Mesodermal cell (in vitro differentiated cells): ENCODE measurements around the gene BUB3.

Experiments used
- H3K27ac ChIP-seq: 2 replicates; pipeline ENCODE4 v1.7.0; 2013; ENCODE audit warnings: mild to moderate bottlenecking, low read depth, low read length, moderate library complexity; ENCODE audit not compliant: severe bottlenecking
- H3K36me3 ChIP-seq: 2 replicates; pipeline ENCODE4 v1.7.1; 2013; ENCODE audit warnings: mild to moderate bottlenecking, low read length, moderate library complexity; ENCODE audit not compliant: control insufficient read depth, insufficient read depth
- H3K4me1 ChIP-seq: one replicate; pipeline ENCODE4 v1.7.1; 2013; ENCODE audit warnings: mild to moderate bottlenecking, low read length; ENCODE audit not compliant: insufficient read depth, control insufficient read depth, poor library complexity, severe bottlenecking
- H3K4me3 ChIP-seq: 2 replicates; pipeline ENCODE4 v1.7.0; 2013; ENCODE audit warnings: low read length, control low read depth, mild to moderate bottlenecking; ENCODE audit not compliant: insufficient read depth, poor library complexity, severe bottlenecking; ENCODE audit errors: extremely low read depth
- H3K9me3 ChIP-seq: 2 replicates; pipeline ENCODE4 v1.7.1; 2013; ENCODE audit warnings: mild to moderate bottlenecking, low read length, moderate library complexity; ENCODE audit not compliant: control insufficient read depth
- WGBS, 2 experiments: methylation state at CpG; one replicate each; pipeline ENCODE4 v1.1.5; 2013; ENCODE audit warnings: missing lambda C conversion rate in 2 of 2; ENCODE audit not compliant: insufficient coverage in 2 of 2; 5-methylcytosine and 5-hydroxymethylcytosine counted together

The BUB3 gene

DNA sequence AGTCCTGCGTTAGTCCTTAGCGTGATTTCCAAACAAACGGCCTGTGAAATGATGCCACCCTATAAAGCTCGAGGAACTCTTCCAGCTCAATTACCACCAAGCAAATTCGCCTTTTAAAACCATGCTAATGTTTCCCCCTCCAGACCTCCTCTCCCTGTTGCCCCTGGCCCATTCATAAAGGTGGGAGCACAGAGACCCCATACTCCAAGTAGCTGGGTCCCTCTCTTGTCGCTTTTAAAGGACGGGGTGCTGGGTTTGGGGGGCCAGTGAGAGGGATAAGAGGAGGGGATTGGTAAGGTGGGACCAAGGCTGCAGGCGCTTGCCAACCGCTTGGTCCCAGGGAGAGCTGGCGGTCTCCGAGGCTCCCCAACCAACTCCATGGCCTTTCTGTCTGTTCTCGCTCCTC is 5.0 kb upstream of the BUB3 start:
- Histone ChIP-seq H3K4me3 (peak overlapping the region; percentile 32), H3K36me3 (no peaks in the 10 kb centered on the region), H3K27ac (no peak overlapping the region), H3K4me1 (peaks cover 22% of the 10 kb centered on the region), H3K9me3 (no peaks in the 10 kb centered on the region)
- WGBS, 2 experiments = 1 to 3% methylated on average over 8 to 10 of the region's 12 CpGs

DNA sequence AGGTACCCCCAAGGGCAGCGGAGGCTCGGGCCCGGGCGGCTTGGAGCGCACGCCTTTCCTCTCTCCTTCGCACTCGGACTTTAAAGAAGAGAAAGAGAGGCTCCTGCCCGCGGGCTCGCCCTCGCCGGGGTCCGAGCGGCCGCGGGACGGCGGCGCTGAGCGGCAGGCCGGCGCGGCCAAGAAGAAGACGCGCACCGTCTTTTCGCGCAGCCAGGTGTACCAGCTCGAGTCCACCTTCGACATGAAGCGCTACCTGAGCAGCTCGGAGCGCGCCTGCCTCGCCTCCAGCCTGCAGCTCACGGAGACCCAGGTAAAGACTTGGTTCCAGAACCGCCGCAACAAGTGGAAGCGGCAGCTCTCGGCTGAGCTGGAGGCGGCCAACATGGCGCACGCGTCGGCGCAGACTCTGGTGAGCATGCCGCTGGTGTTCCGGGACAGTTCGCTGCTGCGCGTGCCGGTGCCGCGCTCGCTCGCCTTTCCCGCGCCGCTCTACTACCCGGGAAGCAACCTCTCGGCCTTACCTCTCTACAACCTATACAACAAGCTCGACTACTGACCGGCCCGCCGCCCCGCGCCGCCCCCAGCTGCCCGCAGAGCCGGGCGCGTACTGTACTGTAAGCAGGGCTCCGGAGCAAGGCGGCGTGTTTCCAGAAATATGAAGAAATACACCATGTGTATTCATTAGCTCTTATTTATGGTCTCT is 4.5 kb upstream of the BUB3 start:
- H3K27ac ChIP-seq = no peak overlapping the region
- H3K9me3 ChIP-seq = no peaks in the 10 kb centered on the region
- no peaks in the 10 kb centered on the region for H3K36me3 ChIP-seq
- H3K4me1 ChIP-seq = peaks cover 22% of the 10 kb centered on the region
- peak overlapping the region; percentile 32 for H3K4me3 ChIP-seq
- WGBS, 2 experiments = 0 to 1% methylated on average over 50 to 64 of the region's 76 CpGs

DNA sequence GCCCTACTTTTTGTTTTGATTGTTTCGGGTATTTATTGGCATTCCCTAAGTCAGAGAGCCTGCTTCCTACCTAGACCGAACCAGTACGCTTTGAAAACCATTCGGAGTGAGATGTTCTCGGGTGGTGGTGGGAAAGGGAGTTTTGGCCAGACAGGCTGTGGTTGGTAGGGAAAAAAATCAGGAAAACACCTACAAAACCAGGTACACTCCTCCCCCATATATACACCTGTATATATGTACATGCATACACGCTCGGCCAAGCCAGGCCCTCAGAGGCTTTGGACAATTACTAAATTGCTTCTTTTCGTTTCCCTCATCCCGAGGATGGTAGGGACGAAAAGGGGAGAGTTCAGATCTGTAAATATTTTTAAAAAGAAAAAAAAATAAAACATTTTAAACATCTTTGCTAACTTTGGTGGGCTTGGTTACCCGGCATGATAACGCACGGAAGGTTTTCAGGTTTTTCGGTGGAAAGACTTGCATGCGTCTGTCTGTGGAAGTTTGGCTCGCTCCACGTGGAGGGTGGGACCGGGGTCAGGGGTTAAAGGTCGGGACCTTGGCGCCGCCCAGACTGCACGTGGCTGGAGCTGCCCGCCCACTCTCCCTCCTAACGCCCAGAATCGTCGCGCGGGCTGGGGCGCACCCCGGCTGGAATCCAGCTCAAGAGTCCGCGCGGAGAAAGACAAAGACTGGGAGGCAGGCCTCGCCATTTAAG is 3.8 kb upstream of the BUB3 start:
- H3K4me3 ChIP-seq = peak overlapping the region; percentile 32
- H3K27ac ChIP-seq = no peak overlapping the region
- no peaks in the 10 kb centered on the region for H3K9me3 ChIP-seq
- peaks cover 5% of the 10 kb centered on the region for H3K36me3 ChIP-seq
- 0 to 5% methylated on average over 19 to 24 of the region's 34 CpGs for WGBS, 2 experiments
- H3K4me1 ChIP-seq = peaks cover 23% of the 10 kb centered on the region

DNA sequence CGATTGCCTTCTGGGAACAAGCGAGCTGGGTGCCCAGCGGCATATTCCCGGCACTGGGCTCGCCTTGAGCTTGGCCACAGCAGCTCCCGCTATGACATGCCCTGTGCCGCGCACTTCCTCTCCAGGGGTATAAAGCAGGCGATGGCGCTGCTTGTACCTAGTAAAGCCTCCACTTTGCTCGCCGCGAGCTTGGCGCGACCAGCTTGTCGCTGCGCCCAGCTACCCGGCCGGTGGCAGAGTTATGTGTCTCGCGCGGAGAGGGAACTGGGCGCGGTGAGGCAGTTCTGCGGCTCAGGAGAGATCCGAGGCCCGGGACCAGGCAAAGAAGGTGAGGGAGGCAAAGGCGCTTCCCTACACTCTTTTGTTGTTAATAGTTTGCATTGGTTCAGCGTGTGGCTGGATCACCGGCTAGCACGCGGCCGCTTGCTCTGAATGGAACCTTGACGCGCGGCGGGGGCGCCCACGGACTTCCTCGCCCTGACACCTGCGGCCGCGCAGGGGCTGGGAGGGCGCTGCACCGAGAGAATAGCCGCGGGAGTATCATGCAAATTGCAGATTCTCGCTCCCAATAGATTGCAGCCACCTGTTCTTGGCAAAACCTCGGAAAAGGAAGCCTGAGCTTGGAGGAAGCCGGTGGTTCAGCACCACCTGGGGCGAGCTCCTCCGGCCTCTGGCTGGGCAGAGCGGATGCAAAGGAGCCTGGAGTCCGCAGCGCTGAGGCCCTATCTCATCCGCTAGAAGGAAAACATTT is 3.0 kb upstream of the BUB3 start:
- Histone ChIP-seq H3K4me1 (peaks cover 28% of the 10 kb centered on the region), H3K27ac (no peak overlapping the region), H3K4me3 (peak overlapping the region; percentile 25), H3K36me3 (peaks cover 12% of the 10 kb centered on the region), H3K9me3 (no peaks in the 10 kb centered on the region)
- WGBS, 2 experiments = 0 to 1% methylated on average over 45 to 52 of the region's 56 CpGs

DNA sequence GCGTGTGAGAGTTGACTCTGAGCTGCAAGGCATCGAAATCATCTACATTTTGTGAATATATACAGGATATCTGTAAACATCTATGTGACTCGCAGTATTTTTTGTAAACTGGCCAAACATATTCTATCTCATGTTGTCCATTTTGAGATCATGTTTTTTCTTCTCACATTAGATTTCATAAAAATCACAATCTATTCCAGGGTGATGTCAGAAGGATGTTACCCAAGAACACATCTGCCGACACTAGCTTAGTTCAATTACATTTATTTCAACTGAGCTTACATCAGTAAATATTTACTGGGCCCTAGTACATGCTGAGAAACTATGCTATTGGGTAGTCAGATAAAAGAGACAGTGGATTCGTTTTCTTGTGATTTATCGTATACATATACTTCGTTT is 2.5 kb upstream of the BUB3 start:
- peaks cover 18% of the 10 kb centered on the region for H3K36me3 ChIP-seq
- WGBS, 2 experiments = 49% methylated on average over 3 of the region's 7 CpGs; no CpG with 5 or more reads in 1 of the 2 experiments
- no peak overlapping the region for H3K4me3 ChIP-seq
- no peak overlapping the region for H3K27ac ChIP-seq
- peaks cover 28% of the 10 kb centered on the region for H3K4me1 ChIP-seq
- no peaks in the 10 kb centered on the region for H3K9me3 ChIP-seq

DNA sequence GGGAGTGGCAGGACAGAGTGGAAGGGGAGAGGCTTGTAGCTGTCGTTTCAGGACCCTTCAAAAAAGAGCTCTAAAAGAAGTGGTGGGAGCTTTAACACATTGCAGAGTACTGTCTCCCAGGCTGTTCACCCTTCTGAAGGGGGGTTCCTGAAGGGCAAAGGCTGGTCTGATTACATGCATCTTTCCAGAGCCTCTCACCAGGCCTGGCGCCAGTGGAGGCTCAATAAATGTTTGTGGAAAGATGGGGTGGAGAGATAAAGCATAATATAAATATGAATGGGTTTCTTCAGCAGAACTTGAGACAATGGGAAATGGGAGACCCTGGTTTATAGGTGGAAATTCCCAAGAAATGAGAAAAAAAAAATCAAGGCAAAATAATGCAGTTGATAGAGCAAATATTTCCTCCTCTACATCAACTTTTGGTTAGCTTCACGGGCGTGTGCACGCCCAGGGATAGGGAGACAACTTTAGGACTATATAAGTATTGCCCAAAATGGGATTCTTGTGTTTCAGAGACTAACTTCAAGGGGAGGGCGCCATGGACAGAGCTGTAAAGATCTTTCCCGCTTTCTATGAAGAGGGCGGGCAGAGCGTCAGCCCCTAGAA is 613 bp upstream of the BUB3 start:
- Histone ChIP-seq H3K27ac (no peak overlapping the region), H3K9me3 (no peaks in the 10 kb centered on the region), H3K4me3 (no peak overlapping the region), H3K4me1 (peaks cover 26% of the 10 kb centered on the region), H3K36me3 (peaks cover 32% of the 10 kb centered on the region)
- WGBS, 2 experiments = 32 to 44% methylated on average over 4 to 6 of the region's 9 CpGs

DNA sequence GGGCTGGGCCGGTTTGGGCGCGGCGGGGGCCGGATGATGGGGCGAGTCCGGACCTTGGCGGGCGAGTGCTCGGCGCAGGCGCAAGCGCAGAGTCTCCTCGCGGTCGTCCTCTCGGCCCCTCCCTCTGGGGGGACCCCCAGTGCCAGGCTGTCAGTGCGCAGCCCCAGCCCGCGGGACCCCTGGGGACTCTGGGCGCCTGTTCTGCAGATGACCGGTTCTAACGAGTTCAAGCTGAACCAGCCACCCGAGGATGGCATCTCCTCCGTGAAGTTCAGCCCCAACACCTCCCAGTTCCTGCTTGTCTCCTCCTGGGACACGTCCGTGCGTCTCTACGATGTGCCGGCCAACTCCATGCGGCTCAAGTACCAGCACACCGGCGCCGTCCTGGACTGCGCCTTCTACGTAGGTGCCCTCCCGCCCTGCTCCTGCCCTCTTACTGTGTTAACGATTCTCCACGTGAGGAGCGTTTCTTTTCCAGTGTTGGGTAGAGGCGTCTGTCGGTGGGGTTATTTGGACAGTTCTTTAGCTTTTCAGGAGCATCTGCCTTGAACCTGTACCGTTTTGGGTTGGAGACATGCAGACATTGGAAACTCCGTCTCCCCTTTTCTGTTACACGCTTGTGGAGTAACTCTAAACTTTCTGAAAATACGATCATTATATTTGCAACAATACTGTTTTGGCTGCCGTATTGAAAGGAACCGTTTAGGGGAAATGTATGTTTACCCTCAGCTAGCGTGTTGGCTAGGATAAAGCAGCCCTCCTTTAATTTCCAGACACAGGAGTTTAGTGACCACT is 706 bp downstream of the BUB3 start:
- Histone ChIP-seq H3K4me1 (peaks cover 24% of the 10 kb centered on the region), H3K27ac (peak overlapping the region; percentile 63), H3K4me3 (peak overlapping the region; percentile 98), H3K9me3 (no peaks in the 10 kb centered on the region), H3K36me3 (peaks cover 32% of the 10 kb centered on the region)
- WGBS, 2 experiments = 2 to 6% methylated on average over 37 to 41 of the region's 49 CpGs

DNA sequence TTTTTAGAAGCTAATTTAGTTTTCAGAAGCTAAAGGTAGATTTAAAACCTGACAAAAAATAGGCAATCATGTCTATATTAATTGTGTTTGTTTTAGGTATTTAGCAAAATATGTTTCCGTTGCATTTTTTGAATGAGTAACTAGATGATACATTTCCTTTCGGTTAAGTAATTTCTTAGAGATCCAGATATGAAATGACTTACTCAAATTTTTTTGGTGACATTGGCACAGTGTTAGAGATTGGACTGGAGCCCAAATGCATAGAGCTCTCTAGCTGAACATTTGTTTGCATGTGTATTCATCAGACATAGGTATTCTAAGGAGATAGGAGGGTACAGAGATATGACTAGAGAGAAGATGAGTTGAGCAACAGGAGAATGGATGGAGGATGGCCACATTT is 1.9 kb downstream of the BUB3 start:
- H3K36me3 ChIP-seq = peaks cover 42% of the 10 kb centered on the region
- no peaks in the 10 kb centered on the region for H3K9me3 ChIP-seq
- peaks cover 16% of the 10 kb centered on the region for H3K4me1 ChIP-seq
- H3K4me3 ChIP-seq = peak overlapping the region; percentile 98
- WGBS, 2 experiments = 93 to 100% methylated on average over 2 of the region's 2 CpGs
- no peak overlapping the region for H3K27ac ChIP-seq

DNA sequence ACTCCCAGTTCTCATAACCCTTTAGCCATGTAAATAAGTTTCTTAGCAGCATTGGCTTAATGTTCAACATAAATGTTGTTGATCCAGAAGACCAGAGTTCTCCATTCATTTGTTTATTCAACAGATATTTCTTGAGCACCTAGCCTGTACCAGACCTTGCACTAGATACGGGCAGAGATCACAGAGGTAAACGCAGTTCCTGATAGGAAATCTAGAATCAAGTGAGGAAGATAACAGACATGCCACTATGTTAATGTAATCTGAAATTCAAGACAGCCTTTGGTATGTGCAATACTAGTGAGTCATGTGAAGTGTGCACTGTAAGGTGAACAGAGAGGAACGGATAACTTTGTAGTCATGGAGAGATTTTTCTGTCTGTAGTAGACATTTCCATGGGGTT is 3.0 kb downstream of the BUB3 start:
- Histone ChIP-seq H3K4me3 (no peak overlapping the region), H3K4me1 (peaks cover 11% of the 10 kb centered on the region), H3K36me3 (peaks cover 52% of the 10 kb centered on the region), H3K27ac (no peak overlapping the region), H3K9me3 (no peaks in the 10 kb centered on the region)
- 90 to 95% methylated on average over 1 to 3 of the region's 3 CpGs for WGBS, 2 experiments

DNA sequence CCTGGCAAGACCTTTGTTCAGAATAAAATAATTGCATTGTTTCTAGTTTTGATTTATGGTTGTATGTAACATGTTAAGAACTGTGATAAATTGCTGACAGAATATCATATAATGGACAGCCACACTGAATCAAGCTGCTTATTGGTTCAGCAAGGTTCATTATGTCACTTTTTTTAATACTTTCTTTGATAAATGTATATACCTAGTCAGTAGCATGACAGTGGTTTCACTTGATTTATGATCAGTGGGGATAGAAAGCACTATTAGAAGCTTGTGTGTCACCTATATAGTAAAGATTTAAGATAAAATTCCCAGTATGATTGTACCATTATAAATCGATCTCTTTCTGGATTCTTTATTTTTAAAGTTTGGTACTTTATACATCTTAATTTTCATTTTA is 4.5 kb downstream of the BUB3 start:
- no peaks in the 10 kb centered on the region for H3K9me3 ChIP-seq
- WGBS, 2 experiments = no CpG with 5 or more reads among the region's 1 CpG

More for the DNA sequence above, 4.5 kb downstream of the BUB3 start:
- Histone ChIP-seq H3K4me1 (peaks cover 11% of the 10 kb centered on the region), H3K27ac (no peak overlapping the region), H3K4me3 (no peak overlapping the region), H3K36me3 (peaks cover 66% of the 10 kb centered on the region)
